HCT116 (cell line): ENCODE measurements around the gene ISYNA1.

ENCODE experiments used
- CBX3 ChIP-seq: IDR thresholded peaks from 2 replicates; pipeline ENCODE4 v1.6.1; 2012; ENCODE audit warnings: low read depth
- CTCF ChIP-seq, 3 experiments: fragments of 200-600 bp in 1 of 3; sonication (generic) in 1 of 3; IDR thresholded peaks in 2 of 3; conservative IDR thresholded peaks in 1 of 3; 2 replicates each; pipeline ENCODE4 v1.5.1; 2012 to 2017; ENCODE audit warnings: low read depth in 2 of 3, low read length in 2 of 3, antibody characterized with exemption in 1 of 3, borderline replicate concordance in 1 of 3, control low read depth in 1 of 3, mild to moderate bottlenecking in 1 of 3, mixed read lengths in 1 of 3, mixed run types in 1 of 3, moderate library complexity in 1 of 3; ENCODE audit not compliant: insufficient read depth in 1 of 3
- EZH2 ChIP-seq: fragments of 200-600 bp; sonication (generic); IDR thresholded peaks from 2 replicates; pipeline ENCODE4 v1.6.1; 2017; ENCODE audit warnings: antibody characterized with exemption, mixed run types
- EZH2phosphoT487 ChIP-seq: fragments of 200-600 bp; IDR thresholded peaks from 2 replicates; pipeline ENCODE4 v1.6.1; 2018; ENCODE audit warnings: antibody characterized with exemption, borderline replicate concordance
- POLR2A ChIP-seq: IDR thresholded peaks from 2 replicates; pipeline ENCODE4 v1.7.0; 2011; ENCODE audit warnings: borderline replicate concordance; ENCODE audit not compliant: insufficient read depth, insufficient read length; ENCODE audit errors: extremely low read depth
- POLR2AphosphoS5 ChIP-seq: IDR thresholded peaks from 2 replicates; pipeline ENCODE4 v1.6.1; 2011; ENCODE audit warnings: mild to moderate bottlenecking, low read depth, low read length, moderate library complexity
- ZNF274 ChIP-seq: fragments of 200-500 bp; sonication (Bioruptor generic); IDR thresholded peaks from 2 replicates; pipeline ENCODE4 v1.6.1; 2014; ENCODE audit warnings: mild to moderate bottlenecking, low read depth, low read length, inconsistent platforms
- TF ChIP-seq, protein P1 (sequence below): IDR thresholded peaks from 2 replicates; pipeline ENCODE4 v1.6.1; 2012

- TF ChIP-seq EZH2 (no peak), CTCF (IDR thresholded peaks at IDR 0.05 in 2 of 3, conservative IDR thresholded peaks at IDR 0.05 in 1 of 3; ENCODE audit: borderline replicate concordance in 1 of 3, insufficient read depth in 1 of 3, low read depth in 2 of 3, low read length in 2 of 3) (no peak), POLR2AphosphoS5 (no peak), ZNF274 (no peak), POLR2A (no peak), CBX3 (no peak), EZH2phosphoT487 (no peak)
- TF ChIP-seq, protein P1, sequence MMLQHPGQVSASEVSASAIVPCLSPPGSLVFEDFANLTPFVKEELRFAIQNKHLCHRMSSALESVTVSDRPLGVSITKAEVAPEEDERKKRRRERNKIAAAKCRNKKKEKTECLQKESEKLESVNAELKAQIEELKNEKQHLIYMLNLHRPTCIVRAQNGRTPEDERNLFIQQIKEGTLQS, result no peak
Observed at GRCh38 chr19:18456974-18457373, 19.0 kb upstream of the ISYNA1 start.
